GM21825 (cell line): ENCODE results near the gene LRP11.
"Not testable (repeated sequence)": the region's sequence is repeated elsewhere in the genome, so short reads cannot be mapped to it uniquely, and the experiment has no call there.

ENCODE experiments used
- ATAC-seq: cut with Tn5 transposase; IDR thresholded peaks from one replicate; pipeline ENCODE4 v1.9.1; 2021; ENCODE audit warnings: mild to moderate bottlenecking, moderate library complexity; ENCODE audit not compliant: unreplicated experiment

Gene LRP11

GRCh38 chr6:149851461-149852110, 12.6 kb downstream of the LRP11 start:
- ATAC-seq: no peak

- not testable (repeated sequence) for ATAC-seq
Observed at GRCh38 chr6:149848343-149848742, 15.8 kb downstream of the LRP11 start.

GRCh38 chr6:149847939-149848267, 16.3 kb downstream of the LRP11 start:
- no peak for ATAC-seq

GRCh38 chr6:149846321-149846720, 17.8 kb downstream of the LRP11 start:
- no peak for ATAC-seq

GRCh38 chr6:149845549-149845948, 18.6 kb downstream of the LRP11 start:
- ATAC-seq: no peak

- ATAC-seq: no peak
Observed at GRCh38 chr6:149844480-149844879, 19.7 kb downstream of the LRP11 start.

GRCh38 chr6:149844036-149844435, 20.1 kb downstream of the LRP11 start:
- ATAC-seq: not testable (repeated sequence)

- no peak for ATAC-seq
Observed at GRCh38 chr6:149843051-149843633, 21.0 kb downstream of the LRP11 start.

- ATAC-seq: no peak
Observed at GRCh38 chr6:149842331-149842730, 21.8 kb downstream of the LRP11 start.

GRCh38 chr6:149840345-149841075, 23.6 kb downstream of the LRP11 start:
- no peak for ATAC-seq

GRCh38 chr6:149834513-149835481, 29.4 kb downstream of the LRP11 start:
- no peak for ATAC-seq

- ATAC-seq: no peak
Observed at GRCh38 chr6:149833651-149834050, 30.5 kb downstream of the LRP11 start.

- no peak for ATAC-seq
Observed at GRCh38 chr6:149831308-149831820, 32.8 kb downstream of the LRP11 start.

- no peak for ATAC-seq
Observed at GRCh38 chr6:149830731-149831307, 33.3 kb downstream of the LRP11 start.

GRCh38 chr6:149825292-149825691, 38.9 kb downstream of the LRP11 start:
- no peak for ATAC-seq

- no peak for ATAC-seq
Observed at GRCh38 chr6:149823013-149823412, 41.1 kb downstream of the LRP11 start.

- no peak for ATAC-seq
Observed at GRCh38 chr6:149821492-149821891, 42.7 kb downstream of the LRP11 start.

- ATAC-seq: no peak
Observed at GRCh38 chr6:149820506-149820905, 43.7 kb downstream of the LRP11 start.

- no peak for ATAC-seq
Observed at GRCh38 chr6:149815788-149816187, 48.4 kb downstream of the LRP11 start.

GRCh38 chr6:149813351-149813750, 50.8 kb downstream of the LRP11 start:
- ATAC-seq: no peak

- no peak for ATAC-seq
Observed at GRCh38 chr6:149809798-149810197, 54.4 kb downstream of the LRP11 start.
